Panc1 (cell line): ENCODE data around the gene TINAG. TPM values are rescaled to one million over a fixed set of nuclear protein-coding genes. Genes with fewer than 3 reads are reported as not detected.

Source experiments
- ATAC-seq: fragments of 200-7000 bp; cut with Tn5 transposase; 2 replicates; pipeline ENCODE4 v1.9.1; 2020; ENCODE audit warnings: mild to moderate bottlenecking, moderate library complexity
- BruUV-seq: library from RNA; stranded (reverse); fragments of 400-500 nt; replicated peaks from 2 replicates; lab custom pipeline; 2021; lab: Mats Ljungman, UMichigan
- CTCF ChIA-PET: fragments of 300-600 bp; sonication (Branson Sonifier 250); formaldehyde crosslinking; loops from one replicate; lab custom pipeline; 2022; ENCODE audit warnings: antibody characterized with exemption; lab: Charles Lee
- POLR2A ChIA-PET: fragments of 300-600 bp; sonication (Branson Sonifier 250); formaldehyde crosslinking; loops from one replicate; lab custom pipeline; 2022; ENCODE audit warnings: antibody characterized with exemption; lab: Charles Lee
- DNase-seq: peaks from one replicate; pipeline ENCODE4 v3.0.0-alpha.2; 2010; ENCODE audit warnings: low read depth, low spot score
- H3K27ac ChIP-seq: 2 replicates; pipeline ENCODE4 v1.5.1; 2011; ENCODE audit warnings: mild to moderate bottlenecking, low read length, inconsistent platforms
- H3K27me3 ChIP-seq: fragments of 200-500 bp; sonication (Bioruptor generic); 2 replicates; pipeline ENCODE4 v1.6.0; 2014; ENCODE audit warnings: low read length, inconsistent platforms; ENCODE audit not compliant: control insufficient read depth, insufficient read depth
- H3K36me3 ChIP-seq: fragments of 200-500 bp; sonication (Bioruptor generic); 2 replicates; pipeline ENCODE4 v1.5.1; 2014; ENCODE audit warnings: inconsistent platforms, mild to moderate bottlenecking, low read length, moderate library complexity; ENCODE audit not compliant: control insufficient read depth, insufficient read depth
- H3K4me1 ChIP-seq: 2 replicates; pipeline ENCODE4 v1.5.1; 2011; ENCODE audit warnings: inconsistent platforms, mild to moderate bottlenecking, low read length, moderate library complexity; ENCODE audit not compliant: control insufficient read depth, insufficient read depth
- H3K4me3 ChIP-seq, 2 experiments: 2 replicates each; pipeline ENCODE4 v1.5.1; 2011 to 2012; ENCODE audit warnings: low read depth in 2 of 2, low read length in 2 of 2, mild to moderate bottlenecking in 2 of 2, inconsistent platforms in 1 of 2, moderate library complexity in 1 of 2
- H3K9me3 ChIP-seq: fragments of 200-500 bp; sonication (Bioruptor generic); 2 replicates; pipeline ENCODE4 v1.5.1; 2014; ENCODE audit warnings: low read depth, mild to moderate bottlenecking, inconsistent platforms, low read length, moderate library complexity; ENCODE audit not compliant: control insufficient read depth, insufficient read depth
- CTCF ChIP-seq: fragments of 450-650 bp; IDR thresholded peaks from 2 replicates; pipeline ENCODE4 v1.5.1; 2017; ENCODE audit warnings: mild to moderate bottlenecking
- POLR2AphosphoS5 ChIP-seq: IDR thresholded peaks from 2 replicates; pipeline ENCODE4 v1.6.1; 2012; ENCODE audit warnings: mild to moderate bottlenecking, low read depth, low read length, moderate library complexity
- REST ChIP-seq, 2 experiments: IDR thresholded peaks; 2 replicates each; pipeline ENCODE4 v1.6.1; 2011 to 2012; ENCODE audit warnings: low read depth in 2 of 2, control low read depth in 1 of 2, low read length in 1 of 2, mild to moderate bottlenecking in 1 of 2, moderate library complexity in 1 of 2; ENCODE audit not compliant: insufficient read depth in 1 of 2
- SIN3A ChIP-seq: IDR thresholded peaks from 2 replicates; pipeline ENCODE4 v1.6.1; 2012; ENCODE audit warnings: low read depth, mild to moderate bottlenecking, low read length, moderate library complexity, borderline replicate concordance; ENCODE audit not compliant: insufficient read depth
- TCF7L2 ChIP-seq: IDR thresholded peaks from 2 replicates; pipeline ENCODE4 v1.6.1; 2011; ENCODE audit warnings: mild to moderate bottlenecking, low read depth, low read length, inconsistent platforms
- in situ Hi-C: cut with HindIII; loops from 2 replicates; pipeline ENCODE4 v1.10.0; 2016; ENCODE audit warnings: low sequenced_read_pairs, low pct_unique_long_range_greater_than_20kb
- intact Hi-C: fragments of 100-400 bp; cut with micrococcal nuclease; formaldehyde crosslinking; loops from one replicate; pipeline ENCODE4 v1.10.0; 2022; ENCODE audit not compliant: unreplicated experiment
- total RNA-seq: library from RNA; stranded (reverse); gene quantifications from one replicate; pipeline ENCODE4 v1.2.1, GENCODE V29; 2021; ENCODE audit not compliant: unreplicated experiment

Gene TINAG
- total RNA-seq, 1 experiment from 2014 or later: not detected

- in situ Hi-C loops: no loop called here
- DNase-seq (no peak), ATAC-seq (no peak)
- Histone ChIP-seq H3K4me3 (no peak overlapping the region), H3K27ac (no peak overlapping the region), H3K9me3 (no peaks in the 10 kb centered on the region), H3K4me1 (no peaks in the 10 kb centered on the region), H3K27me3 (no peaks in the 10 kb centered on the region), H3K36me3 (no peaks in the 10 kb centered on the region)
- BruUV-seq: no TSS peak
- TF ChIP-seq SIN3A: no peak
- no peak for TF ChIP-seq REST (IDR thresholded peaks at IDR 0.05; ENCODE audit: insufficient read depth in 1 of 2, low read depth in 2 of 2, low read length in 1 of 2)
- TF ChIP-seq TCF7L2: no peak
- TF ChIP-seq POLR2AphosphoS5: no peak
- TF ChIP-seq CTCF: no peak
- intact Hi-C loops: no loop called here
- POLR2A ChIA-PET: no interaction called here
- CTCF ChIA-PET: no interaction called here
These were observed 123.2 kb downstream of the TINAG start for GRCh38 chr6:54431466-54431865.

Other genes with a start within 250 kb of the TINAG start
- not detected for gene MLIP, start 197.0 kb upstream of the TINAG start, total RNA-seq